Testis (tissue), 2 donors: ENCODE measurements around the gene CIP2A.

Source experiments
- CTCF ChIP-seq, 3 experiments: fragments of 450-650 bp in 2 of 3; fragments of 200-600 bp in 1 of 3; sonication (generic) in 1 of 3; IDR thresholded peaks; one replicate each; pipeline ENCODE4 v1.5.1; 2016 to 2019; ENCODE audit warnings: antibody characterized with exemption in 3 of 3, mild to moderate bottlenecking in 2 of 3, moderate library complexity in 1 of 3
- POLR2A ChIP-seq: fragments of 450-650 bp; IDR thresholded peaks from one replicate; pipeline ENCODE4 v1.6.1; 2017; ENCODE audit warnings: antibody characterized with exemption, mild to moderate bottlenecking, moderate library complexity

GRCh38 chr3:108605491-108605890, 16.3 kb upstream of the CIP2A start:
- no peak for TF ChIP-seq CTCF (IDR thresholded peaks at IDR 0.05)
- TF ChIP-seq POLR2A: no peak
